Astrocyte of the spinal cord (primary cell): ENCODE measurements around the gene FBXL7.

ENCODE experiments used
- DNase-seq: peaks from one replicate; pipeline ENCODE4 v3.0.0; 2011; ENCODE audit warnings: low read depth, low spot score
- H3K4me3 ChIP-seq: 2 replicates; pipeline ENCODE4 v1.5.1; 2011; ENCODE audit warnings: low read depth, mild to moderate bottlenecking, low read length, moderate library complexity
- in situ Hi-C: cut with HindIII; loops from 2 replicates; pipeline ENCODE4 v1.10.0; 2017; ENCODE audit warnings: low sequenced_read_pairs
- TF ChIP-seq, protein P1 (sequence below): IDR thresholded peaks from 2 replicates; pipeline ENCODE4 v1.5.1; 2012; ENCODE audit warnings: low read depth, mild to moderate bottlenecking, low read length, inconsistent platforms

FBXL7 gene

GRCh38 chr5:15932066-15932465 is 432.1 kb downstream of the FBXL7 start:
- in situ Hi-C loops, result no loop called here
- no peak for DNase-seq
- no peak overlapping the region for H3K4me3 ChIP-seq
- TF ChIP-seq, protein P1, sequence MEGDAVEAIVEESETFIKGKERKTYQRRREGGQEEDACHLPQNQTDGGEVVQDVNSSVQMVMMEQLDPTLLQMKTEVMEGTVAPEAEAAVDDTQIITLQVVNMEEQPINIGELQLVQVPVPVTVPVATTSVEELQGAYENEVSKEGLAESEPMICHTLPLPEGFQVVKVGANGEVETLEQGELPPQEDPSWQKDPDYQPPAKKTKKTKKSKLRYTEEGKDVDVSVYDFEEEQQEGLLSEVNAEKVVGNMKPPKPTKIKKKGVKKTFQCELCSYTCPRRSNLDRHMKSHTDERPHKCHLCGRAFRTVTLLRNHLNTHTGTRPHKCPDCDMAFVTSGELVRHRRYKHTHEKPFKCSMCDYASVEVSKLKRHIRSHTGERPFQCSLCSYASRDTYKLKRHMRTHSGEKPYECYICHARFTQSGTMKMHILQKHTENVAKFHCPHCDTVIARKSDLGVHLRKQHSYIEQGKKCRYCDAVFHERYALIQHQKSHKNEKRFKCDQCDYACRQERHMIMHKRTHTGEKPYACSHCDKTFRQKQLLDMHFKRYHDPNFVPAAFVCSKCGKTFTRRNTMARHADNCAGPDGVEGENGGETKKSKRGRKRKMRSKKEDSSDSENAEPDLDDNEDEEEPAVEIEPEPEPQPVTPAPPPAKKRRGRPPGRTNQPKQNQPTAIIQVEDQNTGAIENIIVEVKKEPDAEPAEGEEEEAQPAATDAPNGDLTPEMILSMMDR, result no peak

GRCh38 chr5:15933259-15934207 is 433.6 kb downstream of the FBXL7 start:
- peak; percentile 28 for DNase-seq
- H3K4me3 ChIP-seq, result no peak overlapping the region
- TF ChIP-seq, protein P1, result no peak
- in situ Hi-C loops, result no loop called here

- DNase-seq, result no peak
- TF ChIP-seq, protein P1, result no peak
- no peak overlapping the region for H3K4me3 ChIP-seq
- in situ Hi-C loops, result no loop called here
Measured at GRCh38 chr5:15936505-15937245, 436.7 kb downstream of the FBXL7 start.

DNA sequence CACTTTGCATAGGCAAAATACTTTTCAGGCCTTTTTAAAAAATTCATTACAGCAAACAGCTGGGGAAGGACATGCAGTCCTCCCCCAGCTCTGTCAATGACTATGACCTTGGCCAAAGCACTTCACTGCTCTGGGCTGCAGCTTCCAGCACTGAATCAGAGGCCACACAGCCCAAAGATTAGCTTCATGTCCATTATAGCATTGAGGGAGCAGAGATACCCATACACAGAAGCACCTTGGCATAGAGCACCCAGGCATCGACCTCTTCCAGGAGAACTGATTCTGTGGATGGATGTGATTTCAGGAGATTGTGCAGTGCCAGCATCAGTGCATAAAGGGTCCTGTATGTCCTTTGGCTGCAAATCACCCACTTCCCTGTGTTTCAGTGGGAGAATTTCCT is 437.7 kb downstream of the FBXL7 start:
- no peak overlapping the region for H3K4me3 ChIP-seq
- in situ Hi-C loops, result no loop called here
- no peak for DNase-seq
- TF ChIP-seq, protein P1, result no peak

GRCh38 chr5:15938186-15938585 is 438.2 kb downstream of the FBXL7 start:
- TF ChIP-seq, protein P1, result no peak
- H3K4me3 ChIP-seq, result no peak overlapping the region
- in situ Hi-C loops, result no loop called here
- DNase-seq, result no peak

DNA sequence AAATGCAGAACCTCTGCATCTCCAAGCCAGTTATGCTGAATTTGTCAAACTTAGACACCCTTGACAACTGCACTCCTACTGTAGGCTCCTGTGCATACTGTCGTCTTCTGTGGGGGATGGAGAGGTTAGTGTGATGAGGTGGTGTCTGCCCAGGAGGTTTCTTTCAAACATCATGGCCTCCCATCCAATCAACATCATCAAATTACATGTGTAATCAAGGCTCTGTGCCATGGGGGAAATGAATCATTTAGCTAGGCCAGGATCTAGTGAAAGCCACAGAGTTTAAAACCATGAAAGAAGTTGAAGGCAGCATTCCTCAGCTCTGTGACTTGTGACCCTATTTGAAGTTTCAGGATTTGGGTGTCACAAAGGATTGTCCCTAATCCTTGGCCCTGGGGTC is 439.0 kb downstream of the FBXL7 start:
- DNase-seq, result peak; percentile 88
- in situ Hi-C loops, result no loop called here
- H3K4me3 ChIP-seq, result no peak overlapping the region
- TF ChIP-seq, protein P1, result no peak
